Measurements from ENCODE around the gene LHFPL6. TPM values are rescaled to one million over a fixed set of nuclear protein-coding genes. Genes with fewer than 3 reads are reported as not detected.
"Not testable (repeated sequence)": the region's sequence is repeated elsewhere in the genome, so short reads cannot be mapped to it uniquely, and the experiment has no call there.

LHFPL6 gene
- polyA plus RNA-seq, 12 donors: 52.9 to 88.6 (median 62.4) TPM; not detected in 1

- DNase-seq: no peak
Measured at GRCh38 chr13:39362652-39363381, 240.2 kb downstream of the LHFPL6 start.

GRCh38 chr13:39353988-39354387, 249.0 kb downstream of the LHFPL6 start:
- DNase-seq: no peak

- DNase-seq: peak; percentile 31
Measured at GRCh38 chr13:39350461-39350881, 252.5 kb downstream of the LHFPL6 start.

GRCh38 chr13:39349391-39349960, 253.5 kb downstream of the LHFPL6 start:
- DNase-seq: no peak

- DNase-seq: no peak
Measured at GRCh38 chr13:39347926-39348901, 254.8 kb downstream of the LHFPL6 start.

GRCh38 chr13:39345982-39346381, 257.0 kb downstream of the LHFPL6 start:
- no peak for DNase-seq

GRCh38 chr13:39341251-39341650, 261.7 kb downstream of the LHFPL6 start:
- DNase-seq: no peak

GRCh38 chr13:39338114-39338513, 264.9 kb downstream of the LHFPL6 start:
- DNase-seq: not testable (repeated sequence)

- DNase-seq: no peak
Measured at GRCh38 chr13:39336937-39337336, 266.1 kb downstream of the LHFPL6 start.

GRCh38 chr13:39336207-39336606, 266.8 kb downstream of the LHFPL6 start:
- no peak for DNase-seq

GRCh38 chr13:39335721-39336120, 267.3 kb downstream of the LHFPL6 start:
- DNase-seq: no peak

GRCh38 chr13:39330504-39330903, 272.5 kb downstream of the LHFPL6 start:
- no peak for DNase-seq

- DNase-seq: no peak
Measured at GRCh38 chr13:39329182-39329639, 273.8 kb downstream of the LHFPL6 start.

- DNase-seq: no peak
Measured at GRCh38 chr13:39327172-39327479, 275.9 kb downstream of the LHFPL6 start.

- DNase-seq: peak; percentile 38
Measured at GRCh38 chr13:39326469-39327171, 276.4 kb downstream of the LHFPL6 start.

- DNase-seq: no peak
Measured at GRCh38 chr13:39324806-39325311, 278.1 kb downstream of the LHFPL6 start.

- DNase-seq: no peak
Measured at GRCh38 chr13:39322836-39323585, 280.0 kb downstream of the LHFPL6 start.

- DNase-seq: no peak
Measured at GRCh38 chr13:39321574-39321973, 281.4 kb downstream of the LHFPL6 start.

GRCh38 chr13:39318161-39318560, 284.8 kb downstream of the LHFPL6 start:
- DNase-seq: no peak

- peak; percentile 46 for DNase-seq
Measured at GRCh38 chr13:39317291-39317690, 285.7 kb downstream of the LHFPL6 start.

- no peak for DNase-seq
Measured at GRCh38 chr13:39315796-39316195, 287.2 kb downstream of the LHFPL6 start.
